Left lung (tissue), 10 donors: ENCODE data around the gene RDH13. TPM values are rescaled to one million over a fixed set of nuclear protein-coding genes. Genes with fewer than 3 reads are reported as not detected.
"Not testable (repeated sequence)": the region's sequence is repeated elsewhere in the genome, so short reads cannot be mapped to it uniquely, and the experiment has no call there.

Source experiments
- ATAC-seq: fragments of 200-7000 bp; cut with Tn5 transposase; one replicate; pipeline ENCODE4 v1.9.1; 2020; ENCODE audit warnings: moderate library complexity
- DNase-seq, 4 donors: peaks; one replicate each; pipeline ENCODE4 v3.0.0-alpha.2; 2013 to 2020
- H3K27ac ChIP-seq, 2 donors: fragments of 200-600 bp; sonication (generic) in 1 of 2; one replicate each; pipeline versions ENCODE4 v1.5.0 to v1.8.0; 2020 to 2021
- H3K27me3 ChIP-seq, 2 donors: fragments of 200-600 bp; sonication (generic) in 1 of 2; one replicate each; pipeline versions ENCODE4 v1.5.0 to v1.8.0; 2020 to 2021
- H3K36me3 ChIP-seq, 2 donors: fragments of 200-600 bp; sonication (generic) in 1 of 2; one replicate each; pipeline versions ENCODE4 v1.5.0 to v1.8.0; 2020 to 2021
- H3K4me1 ChIP-seq, 2 donors: fragments of 200-600 bp; one replicate each; pipeline ENCODE4 v1.8.0; 2021
- H3K4me3 ChIP-seq, 2 donors: fragments of 200-600 bp; sonication (generic) in 1 of 2; one replicate each; pipeline versions ENCODE4 v1.5.0 to v1.8.0; 2020 to 2021; ENCODE audit warnings: mild to moderate bottlenecking in 1 of 2
- H3K9me3 ChIP-seq, 2 donors: fragments of 200-600 bp; sonication (generic) in 1 of 2; one replicate each; pipeline versions ENCODE4 v1.5.0 to v1.8.0; 2020 to 2021
- CTCF ChIP-seq, 2 donors: fragments of 200-600 bp; sonication (generic) in 1 of 2; IDR thresholded peaks; one replicate each; pipeline versions ENCODE4 v1.5.0 to v1.8.0; 2021; ENCODE audit warnings: antibody characterized with exemption in 2 of 2
- intact Hi-C, 2 donors: fragments of 100-400 bp; cut with DNase I; formaldehyde crosslinking; loops; one replicate each; pipeline versions ENCODE4 v1.11.2 to v1.14.2; 2022
- polyA plus RNA-seq, 6 donors: library from polyadenylated mRNA; unstranded; fragments of 120-200 nt; gene quantifications; one replicate each; pipeline ENCODE4 v1.2.1, GENCODE V29; 2013; ENCODE audit not compliant: insufficient read length in 6 of 6
- total RNA-seq, 2 donors: library from RNA; stranded (reverse); fragmentation: NEBNext Ultra II Directional; extraction: Animal tissue kit (Norgen Biotek cat#: 25700); gene quantifications; one replicate each; pipeline ENCODE4 v1.2.1, GENCODE V29; 2021
- donor health status: DM: no; HTN: yes; CAD: no.
- donor health status: DM: no; HTN: no; CAD: no.

The RDH13 gene
- total and polyA plus RNA-seq, 8 donors = 7.3 to 38.0 (median 13.7) TPM

- no peak for TF ChIP-seq CTCF (IDR thresholded peaks at IDR 0.05)
- ATAC-seq = no peak
- Histone ChIP-seq H3K9me3 (peaks cover 0 to 2% of the 10 kb centered on the region in 2 donors), H3K4me3 (no peak overlapping the region), H3K27me3 (no peaks in the 10 kb centered on the region), H3K27ac (no peak overlapping the region), H3K36me3 (no peaks in the 10 kb centered on the region), H3K4me1 (no peaks in the 10 kb centered on the region)
- intact Hi-C loops = no loop called here
- no peak for DNase-seq
These were observed 35.2 kb downstream of the RDH13 start for GRCh38 chr19:55027472-55028337.

- H3K36me3 ChIP-seq, H3K9me3 ChIP-seq, intact Hi-C loops, ATAC-seq, H3K27ac ChIP-seq, H3K4me1 ChIP-seq, H3K4me3 ChIP-seq, H3K27me3 ChIP-seq, DNase-seq: not testable (repeated sequence)
These were observed 35.8 kb downstream of the RDH13 start for GRCh38 chr19:55027140-55027471.

GRCh38 chr19:55024111-55024510 is 38.8 kb downstream of the RDH13 start:
- Histone ChIP-seq H3K36me3 (no peaks in the 10 kb centered on the region), H3K4me1 (no peaks in the 10 kb centered on the region), H3K9me3 (peaks cover 0 to 2% of the 10 kb centered on the region in 2 donors), H3K27ac (no peak overlapping the region), H3K4me3 (no peak overlapping the region), H3K27me3 (no peaks in the 10 kb centered on the region)
- intact Hi-C loops = no loop called here
- ATAC-seq (no peak), DNase-seq (no peak)
- TF ChIP-seq CTCF (IDR thresholded peaks at IDR 0.05) = no peak

GRCh38 chr19:55020351-55020750 is 42.6 kb downstream of the RDH13 start:
- H3K4me3 ChIP-seq, H3K27me3 ChIP-seq, DNase-seq, intact Hi-C loops, H3K9me3 ChIP-seq, ATAC-seq, H3K27ac ChIP-seq, H3K36me3 ChIP-seq, H3K4me1 ChIP-seq: not testable (repeated sequence)

GRCh38 chr19:55018633-55019032 is 44.3 kb downstream of the RDH13 start:
- TF ChIP-seq CTCF (IDR thresholded peaks at IDR 0.05) = no peak
- Histone ChIP-seq H3K36me3 (no peaks in the 10 kb centered on the region), H3K27ac (no peak overlapping the region), H3K9me3 (no peaks in the 10 kb centered on the region), H3K27me3 (no peaks in the 10 kb centered on the region), H3K4me3 (no peak overlapping the region), H3K4me1 (no peaks in the 10 kb centered on the region)
- intact Hi-C loops = no loop called here
- DNase-seq (no peak), ATAC-seq (no peak)

GRCh38 chr19:55018216-55018615 is 44.7 kb downstream of the RDH13 start:
- Histone ChIP-seq H3K27me3 (no peaks in the 10 kb centered on the region), H3K4me3 (no peak overlapping the region), H3K4me1 (no peaks in the 10 kb centered on the region), H3K36me3 (no peaks in the 10 kb centered on the region), H3K27ac (no peak overlapping the region), H3K9me3 (no peaks in the 10 kb centered on the region)
- no peak for DNase-seq
- no peak for TF ChIP-seq CTCF (IDR thresholded peaks at IDR 0.05)
- ATAC-seq = no peak
- intact Hi-C loops = no loop called here
